ENCODE data around the gene ASIC1.
A peak's percentile ranks its signal among the peaks of the same experiment; 100 is the strongest.

ASIC1 gene

DNA sequence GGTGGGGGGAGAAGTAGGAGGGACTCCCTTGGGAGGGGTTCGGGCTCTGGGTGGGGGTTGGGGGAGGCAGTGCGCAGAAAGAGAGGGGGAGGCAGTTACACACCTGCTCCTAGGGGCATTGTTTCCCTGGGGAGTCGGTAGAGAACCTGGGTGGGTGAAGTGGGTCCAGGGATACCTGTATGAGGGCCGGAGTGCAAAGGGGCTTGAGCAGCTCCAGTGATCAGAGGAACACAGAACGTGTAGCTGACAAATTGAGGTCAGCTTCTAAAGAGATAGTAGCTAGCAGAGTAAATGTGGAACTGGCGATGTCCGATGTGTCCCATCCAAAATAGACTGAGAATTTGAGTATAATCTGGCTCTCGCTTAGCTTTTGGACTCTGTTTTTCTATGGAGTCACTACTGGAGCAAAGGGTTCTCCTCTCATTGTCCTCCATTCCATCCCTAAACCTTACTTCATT lies 28.2 kb downstream of the ASIC1 start:
- no peak for DNase-seq

GRCh38 chr12:50086148-50086547 lies 28.8 kb downstream of the ASIC1 start:
- DNase-seq = no peak

GRCh38 chr12:50087151-50087550 lies 29.8 kb downstream of the ASIC1 start:
- DNase-seq = no peak

DNA sequence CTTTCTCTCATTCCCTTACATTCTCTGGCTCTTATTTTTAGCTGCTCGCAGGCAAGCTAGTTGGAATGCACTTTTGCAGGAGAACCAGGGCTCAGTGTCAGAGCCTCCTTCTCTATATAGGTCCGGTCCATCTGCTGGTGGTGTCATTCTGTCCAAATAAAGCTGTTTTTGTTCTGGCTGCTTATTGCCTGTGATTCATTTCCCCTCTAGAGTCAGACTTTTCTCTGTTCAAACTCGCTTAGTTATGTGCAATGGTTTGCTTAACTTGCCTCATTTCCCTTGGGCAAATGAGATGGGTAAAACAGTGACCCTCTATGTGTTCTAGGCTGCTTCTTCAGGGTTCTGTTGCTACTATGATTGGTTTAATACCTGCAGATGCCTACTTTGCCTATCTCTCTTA lies 30.6 kb downstream of the ASIC1 start:
- DNase-seq = no peak

DNA sequence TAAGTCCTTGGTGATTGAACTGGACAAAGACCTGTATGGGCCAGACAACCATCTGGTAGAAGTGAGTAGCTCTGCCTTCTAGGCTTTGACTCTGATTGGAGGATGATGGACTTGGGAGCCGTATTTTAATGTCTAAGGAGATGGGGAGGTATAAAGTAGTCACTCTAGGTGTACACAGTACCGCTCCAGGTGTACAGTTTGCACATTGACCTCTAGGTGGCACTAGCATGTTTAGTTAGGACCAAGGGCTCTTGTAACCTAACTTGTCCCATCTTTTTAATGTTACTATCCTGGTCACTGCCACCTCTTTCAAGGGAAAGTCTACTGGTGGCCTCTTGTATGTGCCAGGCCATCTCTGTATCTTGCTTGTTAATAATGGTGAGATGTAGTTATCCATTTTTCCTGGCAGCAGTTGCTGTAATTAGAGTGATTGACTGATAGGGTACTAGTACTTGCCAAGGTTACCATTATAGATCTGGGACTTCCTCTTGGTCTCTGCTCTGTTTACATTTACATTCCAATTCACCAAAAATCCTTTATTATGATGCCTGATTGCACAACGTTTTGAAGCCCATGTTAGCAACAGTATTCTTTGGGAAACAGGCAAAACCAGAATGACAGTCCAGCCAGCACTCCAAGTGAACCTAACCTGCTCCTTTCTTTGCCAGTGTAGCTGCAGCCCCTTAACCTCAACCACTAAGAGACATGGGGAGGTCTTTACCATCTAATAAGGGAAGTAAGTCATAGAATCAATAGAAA lies 31.4 kb downstream of the ASIC1 start:
- peak; percentile 54 for DNase-seq

- no peak for DNase-seq
These were observed 32.3 kb downstream of the ASIC1 start for GRCh38 chr12:50089730-50090129.

GRCh38 chr12:50090391-50090790 lies 33.0 kb downstream of the ASIC1 start:
- DNase-seq = no peak

DNA sequence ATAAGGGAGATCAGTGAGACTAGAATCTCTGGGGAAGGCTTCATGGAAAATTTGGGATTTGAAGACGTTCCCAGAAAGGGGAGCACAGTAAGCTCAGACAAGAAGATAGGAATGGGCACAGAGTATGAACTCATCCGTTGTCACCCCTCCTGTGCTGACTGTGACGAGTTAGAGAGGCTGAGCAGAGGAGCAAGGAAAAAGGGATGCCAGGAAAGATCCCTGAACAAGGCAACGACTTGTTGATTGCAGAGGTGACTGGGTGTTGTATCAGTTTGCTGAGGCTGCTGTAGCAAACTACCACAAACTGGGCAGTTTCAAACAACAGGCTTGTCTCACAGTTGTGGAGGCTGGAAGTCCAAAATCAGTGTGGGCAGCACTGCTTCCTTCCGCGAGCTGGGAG lies 40.6 kb downstream of the ASIC1 start:
- no peak for DNase-seq

- no peak for DNase-seq
These were observed 42.1 kb downstream of the ASIC1 start for GRCh38 chr12:50099302-50100008.

DNA sequence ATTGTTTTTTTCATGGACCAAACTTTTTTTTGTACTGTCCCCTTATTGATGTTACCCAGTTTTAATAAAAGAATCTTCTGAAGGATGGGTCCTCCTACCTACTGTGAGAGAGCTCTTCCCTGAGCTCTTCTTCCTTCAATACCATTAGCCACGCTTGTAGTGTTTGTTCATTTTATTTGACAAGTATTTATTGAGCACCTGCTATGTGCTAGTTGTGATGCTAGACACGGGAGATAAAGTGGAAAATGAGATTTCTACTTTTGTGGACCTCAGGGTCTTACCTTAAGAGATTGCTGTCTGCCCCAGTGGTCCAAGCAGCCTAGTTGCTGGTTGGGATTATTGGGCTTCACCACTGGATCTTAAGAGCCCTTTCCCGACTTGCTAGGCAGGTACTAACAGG lies 43.2 kb downstream of the ASIC1 start:
- no peak for DNase-seq

GRCh38 chr12:50101663-50102062 lies 44.3 kb downstream of the ASIC1 start:
- DNase-seq = no peak

GRCh38 chr12:50102131-50102531 lies 44.7 kb downstream of the ASIC1 start:
- DNase-seq = no peak

DNA sequence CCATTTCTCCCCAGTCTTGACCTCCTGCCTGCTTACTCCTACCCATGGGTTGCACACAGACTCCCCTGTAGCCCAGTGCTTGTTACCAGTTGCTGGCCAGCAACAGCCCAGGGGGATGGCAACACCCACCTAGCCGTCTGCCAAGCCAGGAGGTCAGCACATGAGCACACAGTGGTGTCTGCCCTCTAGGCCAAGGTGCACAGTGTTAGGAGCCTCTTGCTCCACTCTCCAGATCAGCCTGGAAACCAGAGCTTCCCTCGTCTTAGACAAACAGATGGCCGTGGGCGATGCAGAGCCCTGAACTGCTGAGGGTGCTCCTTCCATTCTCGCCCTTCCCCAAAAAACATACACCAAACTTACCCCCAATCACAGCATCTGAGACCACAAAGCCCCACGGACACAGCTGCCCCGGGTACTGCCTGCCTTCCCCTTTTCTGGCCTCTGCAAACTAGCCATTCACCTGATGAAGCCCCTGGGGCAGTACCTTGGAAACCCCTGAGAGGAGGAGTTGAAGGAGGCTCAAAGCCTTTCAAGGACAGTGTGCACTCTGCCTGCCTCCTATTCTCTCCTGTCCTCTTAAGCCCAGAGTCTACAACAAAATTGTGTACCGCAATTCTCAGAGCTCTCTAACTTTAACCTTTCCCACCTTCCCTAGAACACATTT lies 45.4 kb downstream of the ASIC1 start:
- no peak for DNase-seq

DNA sequence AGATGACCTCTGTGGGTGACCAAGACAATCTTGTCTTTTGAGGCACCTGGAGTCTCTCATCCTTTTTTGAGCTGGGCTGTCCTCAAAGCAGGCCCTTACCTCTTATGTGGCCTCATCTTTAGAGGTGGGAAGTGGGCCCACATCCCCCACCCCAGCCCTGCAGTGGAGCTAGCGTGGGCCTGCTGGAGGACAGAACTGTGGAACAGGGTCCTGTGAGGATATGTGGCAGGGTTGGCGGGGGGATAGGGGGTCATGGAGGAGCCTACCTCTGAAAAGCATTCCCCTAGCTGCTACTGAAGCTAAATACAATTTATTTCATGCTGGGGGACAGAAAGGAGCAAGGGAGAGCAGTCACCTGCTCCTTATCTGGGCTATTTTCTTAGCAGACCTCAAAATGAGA lies 46.0 kb downstream of the ASIC1 start:
- DNase-seq = no peak

- DNase-seq = no peak
These were observed 46.4 kb downstream of the ASIC1 start, which contains the start of gene GPD1 for GRCh38 chr12:50103767-50104321. GPD1 (plus strand) TSS chr12:50104008; CDS start chr12:50104051, 43 bp downstream.

DNA sequence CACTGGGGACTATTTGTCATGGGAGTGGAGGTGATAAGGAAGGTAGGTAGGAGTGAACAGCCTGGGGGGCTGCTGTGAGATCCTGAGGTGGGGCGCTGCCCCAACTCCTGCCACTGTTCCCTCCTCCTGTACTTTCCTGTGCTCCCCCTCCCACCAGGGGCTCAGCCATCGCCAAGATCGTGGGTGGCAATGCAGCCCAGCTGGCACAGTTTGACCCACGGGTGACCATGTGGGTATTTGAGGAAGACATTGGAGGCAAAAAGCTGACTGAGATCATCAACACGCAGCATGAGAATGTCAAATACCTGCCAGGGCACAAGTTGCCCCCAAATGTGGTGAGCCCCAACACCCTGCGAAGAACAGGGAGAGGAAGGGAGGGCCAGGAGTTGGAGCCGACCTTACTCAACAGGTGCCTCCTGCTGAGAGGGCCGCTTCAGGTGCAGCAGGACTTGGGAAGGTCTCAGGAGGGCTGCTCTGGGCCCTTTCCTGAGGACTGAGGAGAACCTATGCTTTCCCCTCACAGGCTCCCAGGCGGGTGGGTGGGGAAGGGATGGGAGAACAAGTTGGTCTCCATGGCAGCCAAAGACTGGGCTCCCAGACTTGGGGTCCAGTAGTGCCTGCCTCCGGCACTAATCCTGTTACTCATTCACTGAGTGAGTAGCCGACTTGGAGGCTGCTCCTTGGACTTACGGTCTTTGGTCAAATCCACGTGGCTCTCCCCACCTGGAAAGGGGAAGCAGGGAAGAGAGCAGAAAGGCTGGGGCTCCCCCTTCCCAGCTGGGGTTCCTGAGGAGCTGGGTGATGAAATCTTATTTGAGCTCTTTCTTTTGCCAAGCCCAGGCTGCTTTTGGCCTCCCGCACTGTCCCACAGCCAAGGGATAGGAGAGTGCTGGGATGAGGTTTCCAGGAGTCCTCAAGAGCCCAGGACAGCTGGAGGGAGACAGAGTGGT lies 47.3 kb downstream of the ASIC1 start:
- DNase-seq = no peak

DNA sequence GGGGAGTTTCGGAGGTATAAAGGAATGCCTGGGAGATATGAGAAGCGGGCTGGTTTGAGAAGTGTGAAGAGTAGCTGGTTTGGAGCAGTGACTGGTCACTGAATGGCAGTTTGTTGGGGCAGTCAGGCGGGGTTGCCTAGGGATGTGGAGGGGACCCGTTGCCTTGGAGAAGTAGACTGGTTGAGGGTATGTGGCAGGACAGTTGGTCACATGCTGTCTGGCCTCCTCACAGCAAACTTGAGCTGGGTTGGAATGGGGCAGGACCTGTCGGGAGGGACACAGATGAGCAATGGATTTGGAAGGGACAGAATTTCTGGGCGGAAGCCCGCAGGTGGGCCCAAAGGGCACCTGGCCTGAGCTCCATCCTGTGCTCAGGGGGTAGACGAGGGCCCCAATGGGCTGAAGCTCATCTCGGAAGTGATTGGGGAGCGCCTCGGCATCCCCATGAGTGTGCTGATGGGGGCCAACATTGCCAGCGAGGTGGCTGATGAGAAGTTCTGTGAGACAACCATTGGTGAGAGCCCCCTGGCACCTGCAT lies 48.6 kb downstream of the ASIC1 start:
- DNase-seq = no peak

DNA sequence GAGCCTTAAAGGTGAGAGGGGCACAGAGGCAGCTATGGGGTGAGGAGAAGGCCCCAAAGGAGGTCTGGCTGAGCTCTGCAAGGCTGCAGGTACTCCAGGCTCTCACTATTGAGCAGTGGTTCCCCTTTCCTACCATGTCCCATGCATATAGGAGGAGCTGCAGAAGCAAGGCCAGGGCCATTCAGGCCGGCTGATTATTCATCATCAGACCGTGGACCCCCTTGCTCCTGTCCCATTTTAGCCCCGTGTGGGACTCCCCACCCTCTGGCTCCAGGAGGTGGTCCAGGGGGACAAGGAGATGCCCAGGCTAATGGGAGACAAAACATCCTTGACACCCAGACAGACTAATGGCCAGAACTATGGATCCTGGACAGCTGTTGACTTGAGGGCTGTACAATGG lies 49.5 kb downstream of the ASIC1 start:
- DNase-seq = no peak

DNA sequence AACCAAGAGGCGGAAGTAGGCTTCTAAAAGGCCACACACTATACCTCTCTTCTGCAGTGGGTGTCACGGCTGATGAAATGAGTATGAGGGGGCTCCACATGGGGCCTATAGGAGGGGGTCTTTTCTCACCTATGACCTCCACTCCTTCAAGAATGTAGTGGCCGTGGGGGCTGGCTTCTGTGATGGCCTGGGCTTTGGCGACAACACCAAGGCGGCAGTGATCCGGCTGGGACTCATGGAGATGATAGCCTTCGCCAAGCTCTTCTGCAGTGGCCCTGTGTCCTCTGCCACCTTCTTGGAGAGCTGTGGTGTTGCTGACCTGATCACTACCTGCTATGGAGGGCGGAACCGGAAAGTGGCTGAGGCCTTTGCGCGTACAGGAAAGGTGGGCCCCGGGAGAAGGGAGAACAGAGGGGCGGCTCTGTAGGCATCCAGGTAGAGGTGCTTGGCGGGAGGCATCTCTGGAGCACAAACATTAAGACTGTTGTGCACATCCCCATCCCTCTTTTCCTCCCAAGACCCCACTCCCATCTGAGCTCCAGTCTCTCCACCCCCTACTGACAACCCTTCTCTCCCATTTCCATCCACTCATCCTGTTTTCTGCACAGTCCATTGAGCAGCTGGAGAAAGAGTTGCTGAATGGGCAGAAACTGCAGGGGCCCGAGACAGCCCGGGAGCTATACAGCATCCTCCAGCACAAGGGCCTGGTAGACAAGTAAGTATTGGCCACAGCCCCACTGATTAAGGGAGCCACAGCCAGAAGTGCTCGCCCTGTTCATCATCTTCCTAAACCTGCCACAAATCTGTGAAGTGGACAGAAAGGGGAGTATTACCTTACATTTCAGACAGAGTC lies 50.2 kb downstream of the ASIC1 start:
- DNase-seq = no peak

DNA sequence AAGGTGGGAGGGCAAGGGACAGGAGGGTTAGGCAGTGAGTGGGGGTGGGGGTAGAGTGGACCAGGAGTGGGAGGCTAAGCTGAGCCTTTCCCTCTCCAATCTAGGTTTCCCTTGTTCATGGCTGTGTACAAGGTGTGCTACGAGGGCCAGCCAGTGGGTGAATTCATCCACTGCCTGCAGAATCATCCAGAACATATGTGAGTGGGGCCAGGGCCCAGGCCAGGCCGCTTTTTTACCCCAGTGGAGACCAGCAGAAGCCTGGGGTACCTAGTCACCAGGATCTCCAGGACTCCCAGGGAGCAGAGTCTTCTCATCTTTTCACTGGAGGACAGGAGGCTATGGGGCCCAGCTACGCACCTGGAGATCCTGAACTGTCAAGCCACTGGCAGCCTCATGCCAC lies 51.9 kb downstream of the ASIC1 start:
- no peak for DNase-seq

GRCh38 chr12:50110127-50110761 lies 52.8 kb downstream of the ASIC1 start:
- DNase-seq = no peak

Measured in activated CD4-positive, alpha-beta T cell treated with anti-CD3 and anti-CD28 coated beads, Interleukin-2, amount 50 U/mL, for 1 hour (primary cell).